ENCODE measurements around the gene ELOVL6. TPM values are rescaled to one million over a fixed set of nuclear protein-coding genes. Genes with fewer than 3 reads are reported as not detected.
A peak's percentile ranks its signal among the peaks of the same experiment; 100 is the strongest.

The ELOVL6 gene
- total RNA-seq, 1 experiment from 2014 or later = 23.5 TPM

DNA sequence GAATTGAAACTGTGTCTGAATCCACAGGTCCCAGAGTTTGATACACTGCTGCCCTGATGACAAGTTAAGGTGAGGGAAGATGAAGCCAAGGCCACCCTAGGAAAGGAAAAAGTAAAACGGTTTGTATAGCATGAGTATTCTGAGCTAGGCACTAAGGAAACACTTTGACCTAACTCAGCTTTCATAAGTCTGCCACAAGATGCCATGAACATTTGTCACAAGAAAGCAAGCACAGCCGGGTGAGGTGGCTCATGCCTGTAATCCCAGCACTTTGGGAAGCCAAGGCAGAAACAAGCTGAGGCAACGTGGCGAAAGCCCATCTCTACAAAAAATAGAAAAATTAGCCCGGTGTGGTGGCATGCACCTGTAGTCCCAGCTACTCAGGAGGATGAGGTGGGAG, 34.2 kb downstream of the ELOVL6 start:
- Mint-ChIP-seq H3K9me3 (ENCODE audit: unreplicated experiment) (no peaks in the 10 kb centered on the region), H3K4me1 (ENCODE audit: insufficient read depth, unreplicated experiment) (peaks cover 33% of the 10 kb centered on the region), H3K27ac (ENCODE audit: low read depth, unreplicated experiment) (peak overlapping the region; percentile 57), H3K27me3 (ENCODE audit: insufficient read depth, unreplicated experiment) (no peaks in the 10 kb centered on the region), H3K4me3 (ENCODE audit: unreplicated experiment) (no peak overlapping the region), H3K36me3 (ENCODE audit: insufficient read depth, unreplicated experiment) (peaks cover 6% of the 10 kb centered on the region)
- intact Hi-C loops (cut with micrococcal nuclease) = loop anchor here (2.0 kb wide), 1 partner anchor 31 kb away; no protein-coding TSS in a partner anchor
- ChIA-PET POLR2A (interaction anchor here (0.7 to 4.2 kb wide), 8 partner anchors 15 to 750 kb away, joined by 3 to 31 read pairs (median 4); partner anchors contain the start of gene ELOVL6), CTCF (interaction anchor here (0.6 to 2.7 kb wide), 10 partner anchors 9 to 351 kb away, joined by 3 to 21 read pairs (median 5); no protein-coding TSS in a partner anchor)
- DNase-seq (ENCODE audit: unreplicated experiment) = no peak
- BruUV-seq (replicated peaks) = no TSS peak
- TF ChIP-seq, protein P1, sequence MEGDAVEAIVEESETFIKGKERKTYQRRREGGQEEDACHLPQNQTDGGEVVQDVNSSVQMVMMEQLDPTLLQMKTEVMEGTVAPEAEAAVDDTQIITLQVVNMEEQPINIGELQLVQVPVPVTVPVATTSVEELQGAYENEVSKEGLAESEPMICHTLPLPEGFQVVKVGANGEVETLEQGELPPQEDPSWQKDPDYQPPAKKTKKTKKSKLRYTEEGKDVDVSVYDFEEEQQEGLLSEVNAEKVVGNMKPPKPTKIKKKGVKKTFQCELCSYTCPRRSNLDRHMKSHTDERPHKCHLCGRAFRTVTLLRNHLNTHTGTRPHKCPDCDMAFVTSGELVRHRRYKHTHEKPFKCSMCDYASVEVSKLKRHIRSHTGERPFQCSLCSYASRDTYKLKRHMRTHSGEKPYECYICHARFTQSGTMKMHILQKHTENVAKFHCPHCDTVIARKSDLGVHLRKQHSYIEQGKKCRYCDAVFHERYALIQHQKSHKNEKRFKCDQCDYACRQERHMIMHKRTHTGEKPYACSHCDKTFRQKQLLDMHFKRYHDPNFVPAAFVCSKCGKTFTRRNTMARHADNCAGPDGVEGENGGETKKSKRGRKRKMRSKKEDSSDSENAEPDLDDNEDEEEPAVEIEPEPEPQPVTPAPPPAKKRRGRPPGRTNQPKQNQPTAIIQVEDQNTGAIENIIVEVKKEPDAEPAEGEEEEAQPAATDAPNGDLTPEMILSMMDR (IDR thresholded peaks at IDR 0.05; ENCODE audit: unreplicated experiment) = no peak

DNA sequence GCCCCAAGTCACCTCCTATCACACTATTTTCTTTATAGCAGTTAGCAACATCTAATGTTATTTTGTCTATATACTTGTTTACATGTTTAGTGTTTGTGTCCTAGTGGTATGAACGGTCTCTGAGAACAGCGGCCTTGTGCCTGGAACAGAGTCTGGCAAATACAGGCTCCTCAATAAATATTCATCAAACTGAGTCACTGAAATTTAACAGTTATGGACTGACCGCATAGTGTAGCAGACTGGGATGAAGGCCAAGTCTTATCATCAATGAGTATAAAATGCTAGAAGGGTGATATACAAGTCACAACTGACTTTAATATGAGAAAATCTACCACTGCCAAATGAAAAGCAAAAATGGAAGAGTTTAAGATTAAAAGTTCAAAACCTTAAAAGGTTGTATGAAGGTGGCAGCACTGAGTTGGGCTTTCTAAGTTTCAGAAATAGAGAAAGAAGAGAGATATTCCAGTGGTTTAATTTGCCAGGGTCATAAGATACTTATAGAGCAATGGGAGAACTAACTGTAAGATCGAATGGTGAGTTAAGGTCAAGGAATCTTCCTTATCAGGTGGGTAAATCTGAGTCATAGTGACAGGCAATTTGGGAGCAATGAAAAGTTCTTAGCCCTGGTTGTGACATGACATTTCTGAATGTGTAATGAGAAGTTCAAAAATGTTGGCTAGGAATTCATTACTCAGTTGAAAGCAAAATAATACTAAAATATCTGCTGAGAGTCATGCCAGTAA, 34.9 kb downstream of the ELOVL6 start:
- no TSS peak for BruUV-seq (replicated peaks)

DNA sequence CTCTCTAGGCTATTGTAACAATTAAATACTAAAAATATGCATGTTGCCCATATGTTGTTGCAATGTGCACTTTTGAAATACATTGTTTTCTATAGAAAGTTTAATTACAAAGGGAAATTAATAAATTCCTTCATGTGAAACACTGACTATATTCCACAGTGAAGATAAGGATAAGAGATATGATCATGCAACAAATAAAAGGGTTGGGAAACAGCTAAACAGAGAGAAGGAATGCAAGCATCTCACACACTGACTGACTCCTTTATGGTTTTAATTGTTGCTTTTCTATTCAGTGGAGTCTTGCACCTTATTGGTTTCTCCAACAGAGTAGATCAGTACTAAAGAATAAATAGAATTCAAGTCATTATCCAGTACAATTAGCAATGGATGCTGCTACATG, 37.8 kb downstream of the ELOVL6 start:
- H3K4me3 Mint-ChIP-seq (ENCODE audit: unreplicated experiment) = no peak overlapping the region
- TF ChIP-seq, protein P1 (IDR thresholded peaks at IDR 0.05; ENCODE audit: unreplicated experiment) = no peak
- no peaks in the 10 kb centered on the region for H3K9me3 Mint-ChIP-seq (ENCODE audit: unreplicated experiment)
- ChIA-PET CTCF (interaction anchor here (1.6 kb wide), 1 partner anchor 10 kb away, joined by 3 read pairs; no protein-coding TSS in a partner anchor), POLR2A (interaction anchor here (0.7 to 2.0 kb wide), 3 partner anchors 10 to 34 kb away, joined by 3 to 5 read pairs (median 3); no protein-coding TSS in a partner anchor)
- intact Hi-C loops (cut with micrococcal nuclease) = no loop called here
- DNase-seq (ENCODE audit: unreplicated experiment) = no peak
- peaks cover 11% of the 10 kb centered on the region for H3K36me3 Mint-ChIP-seq (ENCODE audit: insufficient read depth, unreplicated experiment)
- H3K27me3 Mint-ChIP-seq (ENCODE audit: insufficient read depth, unreplicated experiment) = no peaks in the 10 kb centered on the region
- peak overlapping the region; percentile 14 for H3K27ac Mint-ChIP-seq (ENCODE audit: low read depth, unreplicated experiment)
- peaks cover 28% of the 10 kb centered on the region for H3K4me1 Mint-ChIP-seq (ENCODE audit: insufficient read depth, unreplicated experiment)
- BruUV-seq (replicated peaks) = no TSS peak

More for the DNA sequence above, 34.9 kb downstream of the ELOVL6 start:
- peak; percentile 33 for DNase-seq (ENCODE audit: unreplicated experiment)
- Mint-ChIP-seq H3K9me3 (ENCODE audit: unreplicated experiment) (no peaks in the 10 kb centered on the region), H3K36me3 (ENCODE audit: insufficient read depth, unreplicated experiment) (peaks cover 11% of the 10 kb centered on the region), H3K4me1 (ENCODE audit: insufficient read depth, unreplicated experiment) (peaks cover 33% of the 10 kb centered on the region), H3K4me3 (ENCODE audit: unreplicated experiment) (peak overlapping the region; percentile 3), H3K27ac (ENCODE audit: low read depth, unreplicated experiment) (peak overlapping the region; percentile 57), H3K27me3 (ENCODE audit: insufficient read depth, unreplicated experiment) (no peaks in the 10 kb centered on the region)
- ChIA-PET POLR2A (interaction anchor here (0.7 to 4.2 kb wide), 8 partner anchors 9 to 108 kb away, joined by 3 to 31 read pairs (median 4); partner anchors contain the start of gene ELOVL6), CTCF (interaction anchor here (0.6 to 2.7 kb wide), 10 partner anchors 8 to 351 kb away, joined by 3 to 21 read pairs (median 5); no protein-coding TSS in a partner anchor)
- TF ChIP-seq, protein P1 (IDR thresholded peaks at IDR 0.05; ENCODE audit: unreplicated experiment) = peak; percentile 9
- intact Hi-C loops (cut with micrococcal nuclease) = loop anchor here (2.0 kb wide), 1 partner anchor 31 kb away; no protein-coding TSS in a partner anchor

- peaks cover 21% of the 10 kb centered on the region for H3K4me1 Mint-ChIP-seq (ENCODE audit: insufficient read depth, unreplicated experiment)
- intact Hi-C loops (cut with micrococcal nuclease) = no loop called here
- BruUV-seq (replicated peaks) = no TSS peak
- ChIA-PET POLR2A (interaction anchor here (0.6 kb wide), 1 partner anchor 45 kb away, joined by 3 read pairs; no protein-coding TSS in a partner anchor), CTCF (interaction anchor here (0.5 to 1.6 kb wide), 5 partner anchors 11 to 323 kb away, joined by 3 to 4 read pairs (median 3); no protein-coding TSS in a partner anchor)
- no peaks in the 10 kb centered on the region for H3K9me3 Mint-ChIP-seq (ENCODE audit: unreplicated experiment)
- H3K4me3 Mint-ChIP-seq (ENCODE audit: unreplicated experiment) = no peak overlapping the region
- no peaks in the 10 kb centered on the region for H3K27me3 Mint-ChIP-seq (ENCODE audit: insufficient read depth, unreplicated experiment)
- TF ChIP-seq, protein P1 (IDR thresholded peaks at IDR 0.05; ENCODE audit: unreplicated experiment) = no peak
- H3K27ac Mint-ChIP-seq (ENCODE audit: low read depth, unreplicated experiment) = peak overlapping the region; percentile 14
- DNase-seq (ENCODE audit: unreplicated experiment) = no peak
- peaks cover 11% of the 10 kb centered on the region for H3K36me3 Mint-ChIP-seq (ENCODE audit: insufficient read depth, unreplicated experiment)
These were observed 38.9 kb downstream of the ELOVL6 start for GRCh38 chr4:110159541-110159940.

Measured in MCF 10A (cell line).